ENCODE results near the gene LRRC25.
"Not testable (repeated sequence)": the region's sequence is repeated elsewhere in the genome, so short reads cannot be mapped to it uniquely, and the experiment has no call there.

LRRC25 gene

GRCh38 chr19:18368504-18369222 is 28.8 kb downstream of the LRRC25 start:
- H3K4me1 ChIP-seq (ENCODE audit: control insufficient read depth, low read depth, low read length) = peaks cover 7% of the 10 kb centered on the region
- no peaks in the 10 kb centered on the region for H3K79me1 ChIP-seq (ENCODE audit: low read length)
- no peak overlapping the region for H2BK5ac ChIP-seq (ENCODE audit: low read length)
- H4K8ac ChIP-seq (ENCODE audit: low read depth, low read length) = no peak overlapping the region
- no peaks in the 10 kb centered on the region for H3K36me3 ChIP-seq (ENCODE audit: control insufficient read depth, insufficient read depth, low read length)
- WGBS (ENCODE audit: extremely low coverage, insufficient coverage, low lambda C conversion rate) = no CpG with 5 or more reads among the region's 15 CpGs
- no peak overlapping the region for H2BK15ac ChIP-seq (replicated peaks; ENCODE audit: low read depth)
- no peak overlapping the region for H3K9ac ChIP-seq (ENCODE audit: low read length)
- H3K18ac ChIP-seq (ENCODE audit: low read length) = peak overlapping the region; percentile 86
- H3K4me3 ChIP-seq (ENCODE audit: low read length) = no peak overlapping the region
- H3K79me2 ChIP-seq (ENCODE audit: control insufficient read depth, insufficient read depth, low read length) = no peaks in the 10 kb centered on the region
- H3K23ac ChIP-seq (ENCODE audit: low read length) = no peak overlapping the region
- H2AK5ac ChIP-seq (ENCODE audit: low read length) = no peak overlapping the region
- DNase-seq = no peak
- no peak overlapping the region for H3K4me2 ChIP-seq (ENCODE audit: low read length)
- no peaks in the 10 kb centered on the region for H3K27me3 ChIP-seq (ENCODE audit: insufficient read depth, low read length, poor library complexity)
- H4K5ac ChIP-seq (ENCODE audit: low read length) = no peak overlapping the region
- H3K4ac ChIP-seq (ENCODE audit: low read depth, low read length) = peak overlapping the region; percentile 73
- H3K56ac ChIP-seq (ENCODE audit: low read length) = peak overlapping the region; percentile 60
- H3K27ac ChIP-seq (ENCODE audit: low read depth, low read length) = peak overlapping the region; percentile 37
- no peak overlapping the region for H2BK120ac ChIP-seq (ENCODE audit: low read depth, low read length)

GRCh38 chr19:18366021-18366435 is 31.4 kb downstream of the LRRC25 start:
- Histone ChIP-seq H3K27me3 (ENCODE audit: insufficient read depth, low read length, poor library complexity) (no peaks in the 10 kb centered on the region), H2AK5ac (ENCODE audit: low read length) (peak overlapping the region; percentile 54), H4K5ac (ENCODE audit: low read length) (no peak overlapping the region), H2BK5ac (ENCODE audit: low read length) (peak overlapping the region; percentile 8), H3K36me3 (ENCODE audit: control insufficient read depth, insufficient read depth, low read length) (no peaks in the 10 kb centered on the region), H3K23ac (ENCODE audit: low read length) (no peak overlapping the region), H3K79me2 (ENCODE audit: control insufficient read depth, insufficient read depth, low read length) (no peaks in the 10 kb centered on the region), H3K4me2 (ENCODE audit: low read length) (no peak overlapping the region), H3K4me3 (ENCODE audit: low read length) (no peak overlapping the region), H4K8ac (ENCODE audit: low read depth, low read length) (no peak overlapping the region), H3K56ac (ENCODE audit: low read length) (peak overlapping the region; percentile 44), H2BK15ac (replicated peaks; ENCODE audit: low read depth) (no peak overlapping the region), H2BK120ac (ENCODE audit: low read depth, low read length) (peak overlapping the region; percentile 97), H3K79me1 (ENCODE audit: low read length) (no peaks in the 10 kb centered on the region), H3K18ac (ENCODE audit: low read length) (peak overlapping the region; percentile 46), H3K4ac (ENCODE audit: low read depth, low read length) (peak overlapping the region; percentile 63), H3K4me1 (ENCODE audit: control insufficient read depth, low read depth, low read length) (peaks cover 4% of the 10 kb centered on the region), H3K27ac (ENCODE audit: low read depth, low read length) (peak overlapping the region; percentile 55), H3K9ac (ENCODE audit: low read length) (no peak overlapping the region)
- WGBS (ENCODE audit: extremely low coverage, insufficient coverage, low lambda C conversion rate) = no CpG with 5 or more reads among the region's 2 CpGs
- DNase-seq = no peak

DNA sequence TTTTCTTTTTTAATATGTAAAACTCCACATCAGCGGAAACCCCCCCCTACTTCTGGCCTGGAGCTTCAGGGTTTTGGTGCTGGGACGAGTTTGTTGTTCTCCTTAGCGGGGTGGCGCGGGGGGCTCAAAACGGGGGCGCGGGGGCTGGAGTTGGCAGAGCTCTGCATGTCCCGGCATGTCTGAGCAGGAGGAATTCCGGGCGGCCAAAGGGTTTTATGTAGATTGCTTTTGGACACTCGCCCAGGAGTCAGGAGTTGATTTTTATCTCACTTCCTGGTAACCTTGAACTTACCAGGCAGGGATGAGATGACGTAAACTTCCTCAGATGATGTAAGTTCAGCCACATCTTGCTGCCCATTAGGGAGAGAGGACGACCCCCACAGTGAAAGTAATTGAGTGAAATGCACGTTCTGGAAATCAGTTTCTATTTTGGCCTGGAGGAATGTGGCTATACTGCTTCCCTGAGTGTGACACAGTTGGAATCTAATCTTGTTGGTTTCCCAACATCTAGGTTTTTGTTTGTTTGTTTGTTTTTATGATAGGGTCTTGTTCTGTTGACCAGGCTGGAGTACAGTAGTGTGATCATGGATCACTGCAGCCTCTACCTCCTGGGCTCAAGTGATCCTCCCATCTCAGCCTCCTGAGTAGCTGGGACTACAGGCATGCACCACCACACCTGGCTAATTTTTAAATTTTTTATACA is 32.4 kb downstream of the LRRC25 start:
- no peak overlapping the region for H4K5ac ChIP-seq (ENCODE audit: low read length)
- no peak overlapping the region for H3K4me2 ChIP-seq (ENCODE audit: low read length)

GRCh38 chr19:18364277-18364825 is 33.1 kb downstream of the LRRC25 start:
- no CpG with 5 or more reads among the region's 11 CpGs for WGBS (ENCODE audit: extremely low coverage, insufficient coverage, low lambda C conversion rate)
- not testable (repeated sequence) for H3K79me2 ChIP-seq (ENCODE audit: control insufficient read depth, insufficient read depth, low read length); H3K4me3 ChIP-seq (ENCODE audit: low read length); H4K5ac ChIP-seq (ENCODE audit: low read length); H4K8ac ChIP-seq (ENCODE audit: low read depth, low read length); H3K4me1 ChIP-seq (ENCODE audit: control insufficient read depth, low read depth, low read length); H3K27me3 ChIP-seq (ENCODE audit: insufficient read depth, low read length, poor library complexity); H3K4me2 ChIP-seq (ENCODE audit: low read length); H2BK15ac ChIP-seq (replicated peaks; ENCODE audit: low read depth); H3K36me3 ChIP-seq (ENCODE audit: control insufficient read depth, insufficient read depth, low read length); H3K23ac ChIP-seq (ENCODE audit: low read length); H3K79me1 ChIP-seq (ENCODE audit: low read length)
- Histone ChIP-seq H3K27ac (ENCODE audit: low read depth, low read length) (peak overlapping the region; percentile 54), H2BK5ac (ENCODE audit: low read length) (peak overlapping the region; percentile 96), H2AK5ac (ENCODE audit: low read length) (peak overlapping the region; percentile 48), H3K9ac (ENCODE audit: low read length) (peak overlapping the region; percentile 17), H3K4ac (ENCODE audit: low read depth, low read length) (peak overlapping the region; percentile 84), H3K18ac (ENCODE audit: low read length) (peak overlapping the region; percentile 66), H2BK120ac (ENCODE audit: low read depth, low read length) (peak overlapping the region; percentile 66), H3K56ac (ENCODE audit: low read length) (peak overlapping the region; percentile 85)
- peak; percentile 43 for DNase-seq

More for the DNA sequence above, 32.4 kb downstream of the LRRC25 start:
- no CpG with 5 or more reads among the region's 15 CpGs for WGBS (ENCODE audit: extremely low coverage, insufficient coverage, low lambda C conversion rate)
- Histone ChIP-seq H3K36me3 (ENCODE audit: control insufficient read depth, insufficient read depth, low read length) (no peaks in the 10 kb centered on the region), H3K27ac (ENCODE audit: low read depth, low read length) (peak overlapping the region; percentile 55), H3K27me3 (ENCODE audit: insufficient read depth, low read length, poor library complexity) (no peaks in the 10 kb centered on the region), H3K4me1 (ENCODE audit: control insufficient read depth, low read depth, low read length) (peaks cover 4% of the 10 kb centered on the region), H2BK120ac (ENCODE audit: low read depth, low read length) (peak overlapping the region; percentile 97), H3K4me3 (ENCODE audit: low read length) (no peak overlapping the region), H3K79me2 (ENCODE audit: control insufficient read depth, insufficient read depth, low read length) (no peaks in the 10 kb centered on the region), H3K4ac (ENCODE audit: low read depth, low read length) (peak overlapping the region; percentile 89), H2AK5ac (ENCODE audit: low read length) (no peak overlapping the region), H3K56ac (ENCODE audit: low read length) (peak overlapping the region; percentile 85), H3K23ac (ENCODE audit: low read length) (no peak overlapping the region), H3K79me1 (ENCODE audit: low read length) (no peaks in the 10 kb centered on the region), H3K18ac (ENCODE audit: low read length) (peak overlapping the region; percentile 31), H4K8ac (ENCODE audit: low read depth, low read length) (no peak overlapping the region), H2BK15ac (replicated peaks; ENCODE audit: low read depth) (no peak overlapping the region), H3K9ac (ENCODE audit: low read length) (no peak overlapping the region), H2BK5ac (ENCODE audit: low read length) (peak overlapping the region; percentile 96)
- DNase-seq = peak; percentile 99

GRCh38 chr19:18363787-18364186 is 33.6 kb downstream of the LRRC25 start:
- Histone ChIP-seq H3K23ac (ENCODE audit: low read length) (no peak overlapping the region), H4K8ac (ENCODE audit: low read depth, low read length) (no peak overlapping the region), H3K18ac (ENCODE audit: low read length) (peak overlapping the region; percentile 82), H2BK120ac (ENCODE audit: low read depth, low read length) (peak overlapping the region; percentile 47), H2BK15ac (replicated peaks; ENCODE audit: low read depth) (no peak overlapping the region), H3K79me2 (ENCODE audit: control insufficient read depth, insufficient read depth, low read length) (no peaks in the 10 kb centered on the region), H3K4ac (ENCODE audit: low read depth, low read length) (peak overlapping the region; percentile 41), H3K4me1 (ENCODE audit: control insufficient read depth, low read depth, low read length) (peaks cover 4% of the 10 kb centered on the region), H4K5ac (ENCODE audit: low read length) (no peak overlapping the region), H3K56ac (ENCODE audit: low read length) (peak overlapping the region; percentile 42), H3K4me2 (ENCODE audit: low read length) (no peak overlapping the region), H3K79me1 (ENCODE audit: low read length) (no peaks in the 10 kb centered on the region), H3K4me3 (ENCODE audit: low read length) (no peak overlapping the region), H3K27ac (ENCODE audit: low read depth, low read length) (peak overlapping the region; percentile 54), H2AK5ac (ENCODE audit: low read length) (peak overlapping the region; percentile 38), H3K36me3 (ENCODE audit: control insufficient read depth, insufficient read depth, low read length) (no peaks in the 10 kb centered on the region), H3K9ac (ENCODE audit: low read length) (no peak overlapping the region), H2BK5ac (ENCODE audit: low read length) (peak overlapping the region; percentile 50), H3K27me3 (ENCODE audit: insufficient read depth, low read length, poor library complexity) (no peaks in the 10 kb centered on the region)
- WGBS (ENCODE audit: extremely low coverage, insufficient coverage, low lambda C conversion rate) = no CpG with 5 or more reads among the region's 6 CpGs
- DNase-seq = no peak
